HG03558 (cell line): ENCODE measurements around the gene RAP1GAP2.
"Not testable (repeated sequence)": the region's sequence is repeated elsewhere in the genome, so short reads cannot be mapped to it uniquely, and the experiment has no call there.

Experiments
- ATAC-seq: cut with Tn5 transposase; IDR thresholded peaks from one replicate; pipeline ENCODE4 v1.9.1; 2021; ENCODE audit warnings: moderate number of reproducible peaks; ENCODE audit not compliant: unreplicated experiment; ENCODE audit errors: extremely low read depth

Gene RAP1GAP2

DNA sequence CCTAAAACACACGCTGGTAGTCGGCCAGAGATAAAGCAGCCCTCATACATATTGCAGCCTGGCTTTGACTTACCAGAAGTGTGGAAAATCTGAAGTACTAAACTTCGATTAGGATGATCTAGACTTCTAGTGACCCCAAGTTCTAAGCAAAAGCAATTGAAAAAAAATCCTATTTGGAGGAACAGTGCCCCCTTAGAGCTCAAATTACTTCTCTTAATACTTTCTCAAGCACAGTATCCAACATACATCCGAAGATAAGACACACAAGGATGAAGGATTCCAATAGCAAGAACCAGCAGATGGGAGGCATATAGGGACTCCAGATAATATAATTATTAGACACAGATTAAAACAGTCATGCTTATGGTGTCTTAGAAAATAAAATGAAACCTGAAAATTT is 277.6 kb downstream of the RAP1GAP2 start:
- ATAC-seq: not testable (repeated sequence)
